AG04449 (cell line): ENCODE data around the gene TNS3.

Source experiments
- CTCF ChIA-PET: fragments of 350-600 bp; formaldehyde crosslinking; extraction: SDS; loops from one replicate; lab custom pipeline; 2021; ENCODE audit warnings: antibody characterized with exemption; lab: Yijun Ruan, JAX
- POLR2A ChIA-PET: fragments of 400-600, 350-600 bp; formaldehyde crosslinking; extraction: SDS; loops from one replicate; lab custom pipeline; 2020; ENCODE audit warnings: antibody characterized with exemption, inconsistent platforms; lab: Yijun Ruan, JAX
- DNase-seq: peaks from one replicate; pipeline ENCODE4 v3.0.0-alpha.2; 2010; ENCODE audit warnings: low read depth, low spot score
- H3K4me3 ChIP-seq: 2 replicates; pipeline ENCODE4 v1.5.1; 2011; ENCODE audit warnings: low read depth, mild to moderate bottlenecking, control low read depth, low read length
- CTCF ChIP-seq: IDR thresholded peaks from one replicate; pipeline ENCODE4 v1.5.1; 2011; ENCODE audit warnings: mild to moderate bottlenecking, moderate library complexity, low read length, control low read depth, inconsistent platforms; ENCODE audit not compliant: insufficient read depth; ENCODE audit errors: missing control alignments

TNS3 gene

GRCh38 chr7:47427051-47427643 lies 154.8 kb downstream of the TNS3 start:
- TF ChIP-seq CTCF, result no peak
- H3K4me3 ChIP-seq, result no peak overlapping the region
- ChIA-PET POLR2A (no interaction called here), CTCF (interaction anchor here (0.9 to 3.5 kb wide), 2 partner anchors 8 to 161 kb away, joined by 4 to 17 read pairs; no protein-coding TSS in a partner anchor)
- DNase-seq, result no peak

GRCh38 chr7:47424523-47424922 lies 157.4 kb downstream of the TNS3 start:
- no peak for DNase-seq
- CTCF ChIA-PET, result interaction anchor here (2.2 to 2.3 kb wide), 2 partner anchors 11 to 159 kb away, joined by 7 to 9 read pairs; no protein-coding TSS in a partner anchor
- TF ChIP-seq CTCF, result no peak
- H3K4me3 ChIP-seq, result no peak overlapping the region
- POLR2A ChIA-PET, result no interaction called here

- DNase-seq, result no peak
- H3K4me3 ChIP-seq, result no peak overlapping the region
- POLR2A ChIA-PET, result no interaction called here
- CTCF ChIA-PET, result interaction anchor here (1.0 to 2.3 kb wide), 3 partner anchors 13 to 157 kb away, joined by 3 to 9 read pairs (median 7); no protein-coding TSS in a partner anchor
- TF ChIP-seq CTCF, result no peak
Observed at GRCh38 chr7:47423196-47423595, 158.7 kb downstream of the TNS3 start.

GRCh38 chr7:47422611-47423010 lies 159.3 kb downstream of the TNS3 start:
- H3K4me3 ChIP-seq, result no peak overlapping the region
- TF ChIP-seq CTCF, result no peak
- no peak for DNase-seq
- ChIA-PET POLR2A (no interaction called here), CTCF (interaction anchor here (1.0 to 2.2 kb wide), 3 partner anchors 138 to 157 kb away, joined by 3 to 7 read pairs (median 4); no protein-coding TSS in a partner anchor)

GRCh38 chr7:47421456-47421855 lies 160.5 kb downstream of the TNS3 start:
- TF ChIP-seq CTCF, result no peak
- H3K4me3 ChIP-seq, result no peak overlapping the region
- CTCF ChIA-PET, result interaction anchor here (0.8 to 1.9 kb wide), 6 partner anchors 13 to 155 kb away, joined by 3 to 6 read pairs (median 4); no protein-coding TSS in a partner anchor
- POLR2A ChIA-PET, result interaction anchor here (0.6 kb wide), 1 partner anchor 29 kb away, joined by 3 read pairs; no protein-coding TSS in a partner anchor
- DNase-seq, result no peak

GRCh38 chr7:47420122-47420780 lies 161.7 kb downstream of the TNS3 start:
- H3K4me3 ChIP-seq, result no peak overlapping the region
- TF ChIP-seq CTCF, result no peak
- ChIA-PET POLR2A (no interaction called here), CTCF (no interaction called here)
- no peak for DNase-seq
